ENCODE results near the gene KRT2.

The KRT2 gene

GRCh38 chr12:52636189-52636588 lies 15.8 kb downstream of the KRT2 start:
- DNase-seq: no peak

GRCh38 chr12:52634266-52635056 lies 17.6 kb downstream of the KRT2 start:
- no peak for DNase-seq

- no peak for DNase-seq
Measured at GRCh38 chr12:52633383-52633782, 18.6 kb downstream of the KRT2 start.

GRCh38 chr12:52632656-52633055 lies 19.4 kb downstream of the KRT2 start:
- no peak for DNase-seq

- DNase-seq: no peak
Measured at GRCh38 chr12:52631676-52632459, 20.1 kb downstream of the KRT2 start.

GRCh38 chr12:52631264-52631663 lies 20.7 kb downstream of the KRT2 start:
- no peak for DNase-seq

GRCh38 chr12:52630599-52631200 lies 21.3 kb downstream of the KRT2 start:
- no peak for DNase-seq

- no peak for DNase-seq
Measured at GRCh38 chr12:52630008-52630500, 22.0 kb downstream of the KRT2 start.

GRCh38 chr12:52629281-52630007 lies 22.6 kb downstream of the KRT2 start:
- DNase-seq: no peak

GRCh38 chr12:52628841-52629240 lies 23.2 kb downstream of the KRT2 start:
- no peak for DNase-seq

- DNase-seq: no peak
Measured at GRCh38 chr12:52628111-52628507, 23.9 kb downstream of the KRT2 start.

- DNase-seq: no peak
Measured at GRCh38 chr12:52627395-52628110, 24.5 kb downstream of the KRT2 start.

- DNase-seq: no peak
Measured at GRCh38 chr12:52622349-52622748, 29.7 kb downstream of the KRT2 start.

- DNase-seq: no peak
Measured at GRCh38 chr12:52618866-52619265, 33.1 kb downstream of the KRT2 start.

GRCh38 chr12:52618216-52618615 lies 33.8 kb downstream of the KRT2 start, which contains the start of gene KRT73:
TSS of gene KRT73 (minus strand) at chr12:52618559. CDS start at chr12:52618524, 35 bp downstream.
- DNase-seq: no peak

- no peak for DNase-seq
Measured at GRCh38 chr12:52617403-52617785, 34.6 kb downstream of the KRT2 start.

GRCh38 chr12:52616680-52617402 lies 35.2 kb downstream of the KRT2 start:
- no peak for DNase-seq

GRCh38 chr12:52615912-52616311 lies 36.1 kb downstream of the KRT2 start:
- DNase-seq: no peak

GRCh38 chr12:52615208-52615868 lies 36.7 kb downstream of the KRT2 start:
- no peak for DNase-seq

- no peak for DNase-seq
Measured at GRCh38 chr12:52614381-52615207, 37.4 kb downstream of the KRT2 start.

Measured in activated effector memory CD4-positive, alpha-beta T cell treated with Interleukin-2 at 50 U/mL for 16 hours (primary cell).